HEK293T (cell line): Measurements from ENCODE around the gene GNAL.
A peak's percentile ranks its signal among the peaks of the same experiment; 100 is the strongest.

ENCODE experiments used
- CTCF ChIA-PET: fragments of 350-600 bp; formaldehyde crosslinking; extraction: SDS; loops from one replicate; lab custom pipeline; 2021; ENCODE audit warnings: antibody characterized with exemption, inconsistent platforms; lab: Yijun Ruan, JAX
- POLR2A ChIA-PET: fragments of 350-600 bp; formaldehyde crosslinking; extraction: SDS; loops from one replicate; lab custom pipeline; 2020; ENCODE audit warnings: antibody characterized with exemption, inconsistent platforms; lab: Yijun Ruan, JAX
- DNase-seq: peaks from one replicate; pipeline ENCODE4 v3.0.0; 2012; ENCODE audit warnings: mixed read lengths; ENCODE audit errors: extremely low spot score
- ARNT ChIP-seq: fragments of 450-650 bp; IDR thresholded peaks from 2 replicates; pipeline ENCODE4 v1.6.1; 2017; ENCODE audit warnings: mild to moderate bottlenecking
- BHLHE40 ChIP-seq: fragments of 450-650 bp; IDR thresholded peaks from 2 replicates; pipeline ENCODE4 v1.6.1; 2016; ENCODE audit warnings: mild to moderate bottlenecking, moderate library complexity, borderline replicate concordance
- CTBP1 ChIP-seq: fragments of 450-650 bp; IDR thresholded peaks from 2 replicates; pipeline ENCODE4 v1.6.1; 2016; ENCODE audit warnings: borderline replicate concordance
- ELF4 ChIP-seq: fragments of 450-650 bp; IDR thresholded peaks from 2 replicates; pipeline ENCODE4 v1.6.1; 2017; ENCODE audit warnings: antibody characterized with exemption
- FOXA1 ChIP-seq: fragments of 450-650 bp; IDR thresholded peaks from 2 replicates; pipeline ENCODE4 v1.6.1; 2016; ENCODE audit warnings: mild to moderate bottlenecking
- FOXK2 ChIP-seq: fragments of 450-650 bp; IDR thresholded peaks from 2 replicates; pipeline ENCODE4 v1.6.1; 2016; ENCODE audit warnings: mild to moderate bottlenecking
- FOXM1 ChIP-seq: fragments of 450-650 bp; IDR thresholded peaks from 2 replicates; pipeline ENCODE4 v1.6.1; 2017; ENCODE audit warnings: mild to moderate bottlenecking, borderline replicate concordance
- HDGF ChIP-seq: fragments of 450-650 bp; IDR thresholded peaks from 2 replicates; pipeline ENCODE4 v1.6.1; 2017; ENCODE audit warnings: antibody characterized with exemption, borderline replicate concordance
- L3MBTL2 ChIP-seq: fragments of 450-650 bp; conservative IDR thresholded peaks from 2 replicates; pipeline ENCODE4 v1.6.1; 2016; ENCODE audit warnings: mild to moderate bottlenecking
- LEF1 ChIP-seq: fragments of 450-650 bp; IDR thresholded peaks from 2 replicates; pipeline ENCODE4 v1.6.1; 2017; ENCODE audit warnings: mild to moderate bottlenecking, borderline replicate concordance
- NFRKB ChIP-seq: fragments of 450-650 bp; IDR thresholded peaks from 2 replicates; pipeline ENCODE4 v1.6.1; 2016; ENCODE audit warnings: mild to moderate bottlenecking, moderate library complexity
- SP1 ChIP-seq: fragments of 450-650 bp; IDR thresholded peaks from 2 replicates; pipeline ENCODE4 v1.6.1; 2017
- SUZ12 ChIP-seq: fragments of 450-650 bp; IDR thresholded peaks from 2 replicates; pipeline ENCODE4 v1.6.1; 2016; ENCODE audit warnings: mild to moderate bottlenecking
- TARDBP ChIP-seq: fragments of 450-650 bp; IDR thresholded peaks from 2 replicates; pipeline ENCODE4 v1.6.1; 2016
- ZNF384 ChIP-seq: fragments of 450-650 bp; IDR thresholded peaks from 2 replicates; pipeline ENCODE4 v1.6.1; 2016
- TF ChIP-seq, protein P1 (sequence below): fragments of 450-650 bp; IDR thresholded peaks from 2 replicates; pipeline ENCODE4 v1.6.1; 2016

GNAL gene

GRCh38 chr18:11729556-11729955 lies 40.5 kb downstream of the GNAL start:
- DNase-seq = no peak
- POLR2A ChIA-PET = no interaction called here
- CTCF ChIA-PET = no interaction called here
- TF ChIP-seq L3MBTL2 = no peak
- no peak for TF ChIP-seq BHLHE40
- TF ChIP-seq CTBP1 = no peak
- TF ChIP-seq LEF1 = no peak
- no peak for TF ChIP-seq NFRKB
- TF ChIP-seq ARNT = no peak

DNA sequence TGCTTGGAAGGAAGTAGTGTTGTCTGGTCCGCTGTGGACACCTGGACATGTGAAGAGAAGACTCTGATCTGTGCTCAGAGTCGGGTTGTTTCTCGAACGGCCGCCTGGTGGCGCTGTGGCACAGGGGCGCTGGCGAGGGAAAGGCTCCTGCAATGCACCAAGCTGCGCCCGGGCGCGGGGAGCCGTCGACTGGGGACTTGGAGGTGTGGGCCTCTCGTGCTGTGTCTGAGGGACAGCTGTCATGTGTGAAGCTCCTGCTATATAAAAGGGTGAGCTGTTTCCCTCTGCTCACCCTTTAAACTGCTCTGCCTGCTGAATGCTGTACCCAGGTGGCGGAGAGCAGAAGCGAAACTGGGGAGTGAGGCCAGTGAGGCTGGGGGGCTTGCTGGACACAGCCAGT lies 44.0 kb downstream of the GNAL start:
- ChIA-PET POLR2A (no interaction called here), CTCF (interaction anchor here (0.6 to 1.7 kb wide), 6 partner anchors 9 to 263 kb away, joined by 3 to 5 read pairs (median 3); no protein-coding TSS in a partner anchor)
- DNase-seq = peak; percentile 74
- no peak for TF ChIP-seq CTBP1
- 0 out of 2 replicates have a peak, but pooled peaks have one; percentile 23 for TF ChIP-seq L3MBTL2

DNA sequence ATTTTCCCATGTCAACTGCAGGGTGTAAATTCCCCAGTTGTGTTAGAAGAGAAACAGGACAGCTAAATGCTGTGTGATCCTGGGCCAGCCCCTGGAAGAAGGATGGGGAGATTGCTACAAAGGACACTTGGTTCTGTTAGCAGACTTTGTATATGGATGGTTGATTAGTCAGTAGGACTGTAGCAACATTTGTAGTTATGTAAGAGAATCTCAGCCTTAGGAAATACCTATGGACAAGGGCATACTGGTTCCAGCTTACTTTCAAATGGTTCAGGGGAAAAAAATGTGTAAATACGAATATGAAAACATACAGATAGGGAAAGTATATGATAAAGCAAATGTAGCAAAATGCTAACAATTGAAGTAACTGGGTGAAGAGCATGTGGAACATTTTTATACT lies 47.6 kb downstream of the GNAL start:
- no peak for TF ChIP-seq ELF4
- no peak for TF ChIP-seq FOXK2
- TF ChIP-seq, protein P1, sequence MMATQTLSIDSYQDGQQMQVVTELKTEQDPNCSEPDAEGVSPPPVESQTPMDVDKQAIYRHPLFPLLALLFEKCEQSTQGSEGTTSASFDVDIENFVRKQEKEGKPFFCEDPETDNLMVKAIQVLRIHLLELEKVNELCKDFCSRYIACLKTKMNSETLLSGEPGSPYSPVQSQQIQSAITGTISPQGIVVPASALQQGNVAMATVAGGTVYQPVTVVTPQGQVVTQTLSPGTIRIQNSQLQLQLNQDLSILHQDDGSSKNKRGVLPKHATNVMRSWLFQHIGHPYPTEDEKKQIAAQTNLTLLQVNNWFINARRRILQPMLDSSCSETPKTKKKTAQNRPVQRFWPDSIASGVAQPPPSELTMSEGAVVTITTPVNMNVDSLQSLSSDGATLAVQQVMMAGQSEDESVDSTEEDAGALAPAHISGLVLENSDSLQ = no peak
- TF ChIP-seq L3MBTL2 = no peak
- no peak for DNase-seq
- POLR2A ChIA-PET = no interaction called here
- CTCF ChIA-PET = interaction anchor here (0.5 to 0.8 kb wide), 2 partner anchors 126 to 799 kb away, joined by 3 read pairs; no protein-coding TSS in a partner anchor

- DNase-seq = no peak
- no peak for TF ChIP-seq FOXA1
- TF ChIP-seq L3MBTL2 = no peak
- TF ChIP-seq NFRKB = no peak
- no peak for TF ChIP-seq LEF1
- TF ChIP-seq ELF4 = no peak
- TF ChIP-seq ARNT = no peak
- no peak for TF ChIP-seq FOXK2
- TF ChIP-seq FOXM1 = no peak
- no peak for TF ChIP-seq HDGF
- TF ChIP-seq TARDBP = no peak
- ChIA-PET POLR2A (no interaction called here), CTCF (interaction anchor here (1.1 kb wide), 1 partner anchor 83 kb away, joined by 4 read pairs; no protein-coding TSS in a partner anchor)
Observed at GRCh38 chr18:11739893-11740292, 50.8 kb downstream of the GNAL start.

DNA sequence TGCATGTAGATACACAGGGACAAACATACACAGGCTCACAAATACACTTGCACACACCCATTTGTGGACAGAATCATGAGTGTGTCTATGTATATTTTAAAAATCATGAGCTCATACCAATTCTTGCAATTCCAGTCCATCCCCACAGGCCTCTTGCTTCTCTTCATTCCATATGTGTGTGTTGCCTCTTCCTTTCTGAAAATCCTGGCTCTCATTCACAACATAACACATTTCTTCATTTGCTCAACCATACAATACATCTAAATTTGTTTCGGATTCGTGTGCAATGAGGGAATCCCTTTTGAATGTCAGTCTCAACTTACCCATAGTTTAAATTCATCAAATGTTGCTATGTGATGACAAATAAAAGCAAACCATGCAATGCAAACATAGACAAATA lies 51.4 kb downstream of the GNAL start:
- TF ChIP-seq CTBP1 (no peak), HDGF (no peak), ZNF384 (no peak), FOXA1 (no peak), L3MBTL2 (no peak), BHLHE40 (no peak), FOXK2 (no peak), ARNT (no peak), TARDBP (no peak), SP1 (no peak), SUZ12 (no peak), FOXM1 (no peak), NFRKB (no peak), LEF1 (no peak), ELF4 (no peak)
- TF ChIP-seq, protein P1 = no peak
- no peak for DNase-seq
- ChIA-PET CTCF (interaction anchor here (0.8 to 1.1 kb wide), 3 partner anchors 84 to 256 kb away, joined by 3 to 4 read pairs (median 4); no protein-coding TSS in a partner anchor), POLR2A (no interaction called here)

DNA sequence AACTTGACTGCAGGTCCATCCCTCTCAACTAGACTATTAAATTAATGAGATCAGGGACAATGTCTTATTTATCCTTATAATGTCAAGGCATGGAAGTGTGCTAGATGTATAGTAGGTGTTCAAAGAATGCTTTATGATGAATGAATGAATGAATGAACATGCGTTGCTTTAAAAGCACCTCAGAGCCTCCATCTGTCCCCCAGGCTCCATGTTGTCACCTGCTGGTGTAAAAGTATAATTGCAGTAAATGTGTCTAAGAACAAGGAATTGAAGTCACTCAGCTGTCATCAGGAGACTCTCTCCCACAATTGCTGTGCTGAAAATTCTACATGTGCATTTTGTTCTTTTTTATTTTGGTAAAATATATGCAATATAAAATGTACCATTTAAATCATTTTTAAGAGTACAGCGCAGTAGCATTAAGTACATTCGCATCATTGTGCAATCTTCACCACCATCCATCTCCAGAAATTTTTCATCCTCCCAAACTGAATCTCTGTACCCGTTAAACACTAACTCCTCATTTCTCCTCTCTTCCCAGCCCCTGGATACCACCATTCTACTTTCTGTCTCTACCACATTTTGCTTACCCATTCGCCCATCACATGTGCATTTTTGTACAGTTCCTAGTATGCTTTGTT lies 52.6 kb downstream of the GNAL start:
- ChIA-PET POLR2A (no interaction called here), CTCF (interaction anchor here (0.6 to 0.8 kb wide), 2 partner anchors 9 to 255 kb away, joined by 3 to 4 read pairs; no protein-coding TSS in a partner anchor)
- TF ChIP-seq ZNF384 (no peak), ELF4 (no peak), L3MBTL2 (no peak), FOXA1 (no peak), LEF1 (no peak), BHLHE40 (no peak), SP1 (no peak), CTBP1 (no peak), NFRKB (no peak), HDGF (no peak), SUZ12 (no peak), FOXK2 (no peak), TARDBP (no peak), ARNT (no peak), FOXM1 (no peak)
- TF ChIP-seq, protein P1 = no peak
- peak; percentile 34 for DNase-seq
